Measurements from ENCODE around the gene LSAMP. TPM values are rescaled to one million over a fixed set of nuclear protein-coding genes. Genes with fewer than 3 reads are reported as not detected.

Gene LSAMP
- polyA plus RNA-seq, 3 donors: not detected

DNA sequence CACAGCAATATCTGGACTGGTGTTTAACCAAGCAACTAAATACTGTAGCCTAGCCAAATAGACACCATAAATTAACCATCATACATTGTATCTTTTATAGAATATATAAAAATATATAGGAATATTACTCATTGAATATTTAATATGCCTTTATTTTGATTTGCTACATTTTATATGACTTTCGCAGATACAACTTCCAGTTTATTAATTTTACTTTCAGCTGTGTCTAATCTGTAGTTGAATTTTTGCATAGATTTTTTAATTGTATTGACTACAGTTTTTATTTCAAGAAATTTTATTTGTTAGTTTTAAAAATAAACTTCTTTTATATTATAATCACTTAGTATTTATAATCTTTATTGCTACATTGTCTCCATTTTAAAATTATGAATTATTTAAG, 299.7 kb downstream of the LSAMP start:
- intact Hi-C loops (cut with micrococcal nuclease): no loop called here
- Histone ChIP-seq H3K27me3 (ENCODE audit: control insufficient read depth in 2 of 2, insufficient read depth in 2 of 2, low read length in 2 of 2) (no peaks in the 10 kb centered on the region), H4K20me1 (ENCODE audit: insufficient read depth, low read length) (no peaks in the 10 kb centered on the region), H3K9me3 (replicated peaks in 1 of 2; ENCODE audit: control insufficient read depth in 1 of 2, insufficient read depth in 1 of 2, low read length in 2 of 2) (no peaks in the 10 kb centered on the region), H3K4me2 (replicated peaks; ENCODE audit: extremely low read depth, low read length, poor library complexity, severe bottlenecking) (no peak overlapping the region), H3K9ac (ENCODE audit: insufficient read depth, low read length, poor library complexity, severe bottlenecking) (no peak overlapping the region), H2AFZ (ENCODE audit: insufficient read depth, low read depth, low read length, poor library complexity, severe bottlenecking) (no peak overlapping the region), H3K79me2 (ENCODE audit: insufficient read depth, low read length) (no peaks in the 10 kb centered on the region), H3K4me1 (ENCODE audit: control insufficient read depth in 1 of 2, insufficient read depth in 2 of 2, low read length in 2 of 2) (no peaks in the 10 kb centered on the region), H3K27ac (ENCODE audit: low read depth in 1 of 2, low read length in 2 of 2) (no peak overlapping the region), H3K4me3 (replicated peaks in 1 of 3; ENCODE audit: low read depth in 2 of 3, low read length in 3 of 3) (no peak overlapping the region), H3K36me3 (replicated peaks in 1 of 2; ENCODE audit: control insufficient read depth in 1 of 2, insufficient read depth in 2 of 2, low read length in 2 of 2) (no peaks in the 10 kb centered on the region)
- no CpG with 5 or more reads among the region's 1 CpG for WGBS (ENCODE audit: insufficient coverage)
- Mint-ChIP-seq H3K4me1 (no peaks in the 10 kb centered on the region), H3K27ac (no peak overlapping the region), H3K9me3 (no peaks in the 10 kb centered on the region), H3K27me3 (ENCODE audit: low read depth in 3 of 3) (no peaks in the 10 kb centered on the region), H3K4me3 (no peak overlapping the region), H3K36me3 (no peaks in the 10 kb centered on the region)
- TF ChIP-seq, protein P1, sequence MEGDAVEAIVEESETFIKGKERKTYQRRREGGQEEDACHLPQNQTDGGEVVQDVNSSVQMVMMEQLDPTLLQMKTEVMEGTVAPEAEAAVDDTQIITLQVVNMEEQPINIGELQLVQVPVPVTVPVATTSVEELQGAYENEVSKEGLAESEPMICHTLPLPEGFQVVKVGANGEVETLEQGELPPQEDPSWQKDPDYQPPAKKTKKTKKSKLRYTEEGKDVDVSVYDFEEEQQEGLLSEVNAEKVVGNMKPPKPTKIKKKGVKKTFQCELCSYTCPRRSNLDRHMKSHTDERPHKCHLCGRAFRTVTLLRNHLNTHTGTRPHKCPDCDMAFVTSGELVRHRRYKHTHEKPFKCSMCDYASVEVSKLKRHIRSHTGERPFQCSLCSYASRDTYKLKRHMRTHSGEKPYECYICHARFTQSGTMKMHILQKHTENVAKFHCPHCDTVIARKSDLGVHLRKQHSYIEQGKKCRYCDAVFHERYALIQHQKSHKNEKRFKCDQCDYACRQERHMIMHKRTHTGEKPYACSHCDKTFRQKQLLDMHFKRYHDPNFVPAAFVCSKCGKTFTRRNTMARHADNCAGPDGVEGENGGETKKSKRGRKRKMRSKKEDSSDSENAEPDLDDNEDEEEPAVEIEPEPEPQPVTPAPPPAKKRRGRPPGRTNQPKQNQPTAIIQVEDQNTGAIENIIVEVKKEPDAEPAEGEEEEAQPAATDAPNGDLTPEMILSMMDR (IDR thresholded peaks at IDR 0.05): no peak
- DNase-seq: no peak

DNA sequence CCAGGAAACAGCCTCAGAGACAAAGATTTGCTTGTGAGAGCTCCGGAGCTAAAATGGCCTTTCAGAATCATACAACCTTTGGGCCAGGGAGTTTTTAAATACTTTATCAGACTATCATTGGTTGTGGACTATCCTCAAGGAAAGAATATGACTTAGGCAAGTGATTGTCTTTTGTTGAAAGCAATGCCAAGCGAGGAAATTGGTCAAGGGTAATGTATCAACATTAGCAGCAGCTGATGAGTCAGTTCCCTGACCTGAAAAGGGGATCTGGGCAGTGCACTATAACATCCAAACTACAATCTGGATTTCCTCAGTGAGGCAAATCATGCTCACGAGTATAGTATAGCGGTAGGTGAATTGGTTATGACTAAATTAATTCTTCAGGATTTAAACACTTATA, 303.6 kb downstream of the LSAMP start:
- Histone ChIP-seq H3K9ac (ENCODE audit: insufficient read depth, low read length, poor library complexity, severe bottlenecking) (no peak overlapping the region), H3K4me1 (ENCODE audit: control insufficient read depth in 1 of 2, insufficient read depth in 2 of 2, low read length in 2 of 2) (no peaks in the 10 kb centered on the region), H3K4me3 (replicated peaks in 1 of 3; ENCODE audit: low read depth in 2 of 3, low read length in 3 of 3) (no peak overlapping the region), H3K36me3 (replicated peaks in 1 of 2; ENCODE audit: control insufficient read depth in 1 of 2, insufficient read depth in 2 of 2, low read length in 2 of 2) (no peaks in the 10 kb centered on the region), H4K20me1 (ENCODE audit: insufficient read depth, low read length) (no peaks in the 10 kb centered on the region), H3K79me2 (ENCODE audit: insufficient read depth, low read length) (no peaks in the 10 kb centered on the region), H3K27ac (ENCODE audit: low read depth in 1 of 2, low read length in 2 of 2) (no peak overlapping the region), H3K4me2 (replicated peaks; ENCODE audit: extremely low read depth, low read length, poor library complexity, severe bottlenecking) (no peak overlapping the region), H3K27me3 (ENCODE audit: control insufficient read depth in 2 of 2, insufficient read depth in 2 of 2, low read length in 2 of 2) (no peaks in the 10 kb centered on the region), H2AFZ (ENCODE audit: insufficient read depth, low read depth, low read length, poor library complexity, severe bottlenecking) (no peak overlapping the region), H3K9me3 (replicated peaks in 1 of 2; ENCODE audit: control insufficient read depth in 1 of 2, insufficient read depth in 1 of 2, low read length in 2 of 2) (no peaks in the 10 kb centered on the region)
- WGBS (ENCODE audit: insufficient coverage): no CpG with 5 or more reads among the region's 4 CpGs
- intact Hi-C loops (cut with micrococcal nuclease): no loop called here
- no peaks in the 10 kb centered on the region for H3K27me3 Mint-ChIP-seq (ENCODE audit: low read depth in 3 of 3)
- H3K9me3 Mint-ChIP-seq: no peaks in the 10 kb centered on the region
- H3K36me3 Mint-ChIP-seq: no peaks in the 10 kb centered on the region
- H3K4me1 Mint-ChIP-seq: no peaks in the 10 kb centered on the region
- H3K27ac Mint-ChIP-seq: no peak overlapping the region
- TF ChIP-seq, protein P1 (IDR thresholded peaks at IDR 0.05): no peak
- DNase-seq: no peak
- H3K4me3 Mint-ChIP-seq: no peak overlapping the region
